CD4-positive, alpha-beta T cell (primary cell): Measurements from ENCODE around the gene ANTXR1. TPM values are rescaled to one million over a fixed set of nuclear protein-coding genes. Genes with fewer than 3 reads are reported as not detected.

Source experiments
- ATAC-seq: fragments of 200-7000 bp; cut with Tn5 transposase; one replicate; pipeline ENCODE4 v1.10.0; 2022; ENCODE audit warnings: mild to moderate bottlenecking; ENCODE audit not compliant: poor library complexity
- CTCF ChIA-PET: fragments of 350-600 bp; sonication (Branson Sonifier 250); formaldehyde crosslinking; loops from one replicate; lab custom pipeline; 2021; ENCODE audit warnings: antibody characterized with exemption, inconsistent platforms; lab: Charles Lee
- POLR2A ChIA-PET: fragments of 350-600 bp; sonication (Branson Sonifier 250); formaldehyde crosslinking; loops from one replicate; lab custom pipeline; 2021; ENCODE audit warnings: antibody characterized with exemption, inconsistent platforms; lab: Charles Lee
- DNase-seq, 14 experiments: peaks; one replicate each; pipeline ENCODE4 v3.0.0-alpha.2; 2013 to 2020; ENCODE audit warnings: mixed read lengths in 2 of 14
- H3K27ac ChIP-seq, 2 donors: one replicate each; pipeline versions ENCODE4 v1.5.1 to v1.7.0; 2013; ENCODE audit warnings: low read length in 2 of 2, low read depth in 1 of 2, mild to moderate bottlenecking in 1 of 2
- H3K27me3 ChIP-seq, 2 experiments: 1 replicate in 1 of 2; 2 replicates in 1 of 2; pipeline versions ENCODE4 v1.6.1 to v1.7.0; 2013; ENCODE audit warnings: low read length in 2 of 2, control low read depth in 1 of 2, mild to moderate bottlenecking in 1 of 2, moderate library complexity in 1 of 2; ENCODE audit not compliant: insufficient read depth in 2 of 2, control insufficient read depth in 1 of 2
- H3K36me3 ChIP-seq: one replicate; pipeline ENCODE4 v1.6.1; 2013; ENCODE audit warnings: low read length, control low read depth; ENCODE audit not compliant: insufficient read depth
- H3K4me1 ChIP-seq: one replicate; pipeline ENCODE4 v1.6.1; 2013; ENCODE audit warnings: low read length, control low read depth; ENCODE audit not compliant: insufficient read depth
- H3K4me3 ChIP-seq: one replicate; pipeline ENCODE4 v1.5.1; 2013; ENCODE audit warnings: mild to moderate bottlenecking, low read length, moderate library complexity
- H3K9me3 ChIP-seq, 2 experiments: 1 replicate in 1 of 2; 2 replicates in 1 of 2; pipeline versions ENCODE4 v1.6.1 to v1.7.0; 2013; ENCODE audit warnings: low read length in 2 of 2, mild to moderate bottlenecking in 2 of 2, control low read depth in 1 of 2, moderate library complexity in 1 of 2; ENCODE audit not compliant: control insufficient read depth in 1 of 2, insufficient read depth in 1 of 2
- H3K27ac Mint-ChIP-seq: one replicate; pipeline ENCODE4 v1.8.0; 2020; ENCODE audit warnings: mixed read lengths
- H3K27me3 Mint-ChIP-seq: one replicate; pipeline ENCODE4 v1.8.0; 2021; ENCODE audit warnings: mixed read lengths
- H3K36me3 Mint-ChIP-seq: one replicate; pipeline ENCODE4 v1.8.0; 2021; ENCODE audit warnings: low read depth, mixed read lengths
- H3K4me1 Mint-ChIP-seq: one replicate; pipeline ENCODE4 v1.8.0; 2021; ENCODE audit warnings: low read depth, mixed read lengths
- H3K4me3 Mint-ChIP-seq: one replicate; pipeline ENCODE4 v1.8.0; 2020; ENCODE audit warnings: mild to moderate bottlenecking, mixed read lengths
- H3K9me3 Mint-ChIP-seq: one replicate; pipeline ENCODE4 v1.8.0; 2020; ENCODE audit warnings: mixed read lengths
- CTCF ChIP-seq: fragments of 200-600 bp; IDR thresholded peaks from one replicate; pipeline ENCODE4 v1.8.0; 2022; ENCODE audit warnings: antibody characterized with exemption, mild to moderate bottlenecking
- intact Hi-C, 2 experiments: fragments of 100-400 bp; cut with DNase I in 1 of 2; cut with micrococcal nuclease in 1 of 2; formaldehyde crosslinking; loops; one replicate each; pipeline versions ENCODE4 v1.15.1 to v1.9.0; 2023 to 2025; cut with DNase I, micrococcal nuclease
- total RNA-seq, 174 experiments: library from RNA in 2 of 174; stranded (reverse) in 2 of 174; gene quantifications; one replicate each; pipeline ENCODE4 v1.2.3 and lab custom pipeline; 2021 to 2026

The ANTXR1 gene
- total RNA-seq, 2 experiments from 2014 or later, result not detected

DNA sequence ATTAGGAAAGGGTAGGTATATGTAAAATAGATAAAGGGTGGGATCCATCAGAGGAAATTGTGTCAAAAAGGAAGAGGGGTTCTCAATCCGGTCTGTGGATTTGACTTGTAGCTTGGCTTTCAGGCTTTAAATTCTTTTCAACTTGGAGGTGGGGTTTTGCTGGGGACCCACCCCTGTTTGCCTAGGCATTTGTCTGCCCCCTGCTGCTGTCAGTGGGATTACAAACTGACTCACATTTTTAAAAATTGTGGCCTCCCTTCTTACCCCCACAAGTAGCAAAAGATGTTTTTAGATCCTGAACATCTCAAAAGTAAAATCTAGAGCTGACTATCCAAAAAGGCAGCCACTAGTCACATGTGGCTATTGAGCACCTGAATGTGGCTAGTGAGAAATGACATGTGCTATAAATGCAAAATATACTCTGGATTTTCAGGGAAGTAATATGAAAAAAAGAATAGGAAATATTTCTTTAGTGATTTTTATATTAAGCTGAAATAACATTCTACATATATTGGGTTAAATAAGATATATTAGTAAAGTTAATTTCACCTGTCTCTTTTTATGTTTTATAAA, 195.1 kb downstream of the ANTXR1 start:
- ChIA-PET CTCF (no interaction called here), POLR2A (no interaction called here)
- peaks cover 0 to 3% of the 10 kb centered on the region in 2 experiments for H3K27me3 ChIP-seq
- no peak overlapping the region for H3K27ac ChIP-seq
- no peaks in the 10 kb centered on the region for H3K9me3 ChIP-seq
- DNase-seq (no peak), ATAC-seq (no peak)
- H3K36me3 Mint-ChIP-seq, result no peaks in the 10 kb centered on the region
- no peak overlapping the region for H3K4me3 Mint-ChIP-seq
- no peaks in the 10 kb centered on the region for H3K4me1 ChIP-seq
- H3K9me3 Mint-ChIP-seq, result no peaks in the 10 kb centered on the region
- peaks cover 8% of the 10 kb centered on the region for H3K27me3 Mint-ChIP-seq
- no peak overlapping the region for H3K4me3 ChIP-seq
- H3K36me3 ChIP-seq, result no peaks in the 10 kb centered on the region
- H3K4me1 Mint-ChIP-seq, result no peaks in the 10 kb centered on the region
- intact Hi-C loops, result no loop called here
- H3K27ac Mint-ChIP-seq, result no peak overlapping the region
- TF ChIP-seq CTCF, result no peak

GRCh38 chr2:69209482-69209881, 196.5 kb downstream of the ANTXR1 start:
- intact Hi-C loops, result no loop called here
- Mint-ChIP-seq H3K9me3 (no peaks in the 10 kb centered on the region), H3K27me3 (peaks cover 12% of the 10 kb centered on the region), H3K4me1 (no peaks in the 10 kb centered on the region), H3K27ac (no peak overlapping the region), H3K4me3 (no peak overlapping the region), H3K36me3 (no peaks in the 10 kb centered on the region)
- Histone ChIP-seq H3K9me3 (no peaks in the 10 kb centered on the region), H3K27me3 (peaks cover 0 to 3% of the 10 kb centered on the region in 2 experiments), H3K27ac (no peak overlapping the region), H3K4me3 (no peak overlapping the region), H3K4me1 (no peaks in the 10 kb centered on the region), H3K36me3 (no peaks in the 10 kb centered on the region)
- no peak for ATAC-seq
- TF ChIP-seq CTCF, result no peak
- ChIA-PET CTCF (no interaction called here), POLR2A (no interaction called here)
- no peak for DNase-seq

- intact Hi-C loops, result no loop called here
- Mint-ChIP-seq H3K4me1 (no peaks in the 10 kb centered on the region), H3K4me3 (no peak overlapping the region), H3K36me3 (no peaks in the 10 kb centered on the region), H3K27me3 (peaks cover 9% of the 10 kb centered on the region), H3K27ac (no peak overlapping the region), H3K9me3 (no peaks in the 10 kb centered on the region)
- no peak for ATAC-seq
- H3K4me3 ChIP-seq, result no peak overlapping the region
- TF ChIP-seq CTCF, result no peak
- H3K27ac ChIP-seq, result no peak overlapping the region
- H3K36me3 ChIP-seq, result no peaks in the 10 kb centered on the region
- ChIA-PET CTCF (no interaction called here), POLR2A (no interaction called here)
- H3K9me3 ChIP-seq, result no peaks in the 10 kb centered on the region
- no peaks in the 10 kb centered on the region for H3K4me1 ChIP-seq
- H3K27me3 ChIP-seq, result no peaks in the 10 kb centered on the region
- no peak for DNase-seq
These were observed 197.4 kb downstream of the ANTXR1 start for GRCh38 chr2:69210385-69210784.
